Activated naive CD4-positive, alpha-beta T cell treated with anti-CD3 and anti-CD28 coated beads, Interleukin-2, amount 50 U/mL, for 72 hours (primary cell): Measurements from ENCODE around the gene TMC2. TPM values are rescaled to one million over a fixed set of nuclear protein-coding genes. Genes with fewer than 3 reads are reported as not detected.

Experiments
- ATAC-seq, 2 donors: fragments of 150-1000 bp; cut with Tn5 transposase; 2 replicates each; pipeline ENCODE4 v1.10.0; 2021; ENCODE audit warnings: mild to moderate bottlenecking in 2 of 2, moderate library complexity in 2 of 2
- DNase-seq, 2 donors: peaks; one replicate each; pipeline ENCODE4 v3.0.0; 2021 to 2022; ENCODE audit warnings: low spot score in 2 of 2
- H3K27ac Mint-ChIP-seq, 2 donors: one replicate each; pipeline ENCODE4 v1.8.0; 2022; ENCODE audit warnings: mild to moderate bottlenecking in 2 of 2, mixed read lengths in 2 of 2
- H3K36me3 Mint-ChIP-seq, 2 donors: one replicate each; pipeline ENCODE4 v1.8.0; 2022; ENCODE audit warnings: mixed read lengths in 2 of 2
- H3K9me3 Mint-ChIP-seq, 2 donors: one replicate each; pipeline ENCODE4 v1.8.0; 2022; ENCODE audit warnings: mixed read lengths in 2 of 2
- total RNA-seq, 2 donors: library from RNA; stranded (reverse); gene quantifications; one replicate each; pipeline ENCODE4 v1.2.3, GENCODE V29; 2022

Gene TMC2
- total RNA-seq, 2 donors from 2014 or later = not detected

GRCh38 chr20:2545594-2545993 is 9.2 kb downstream of the TMC2 start:
- Mint-ChIP-seq H3K27ac (peak overlapping the region in 1 of 2 donors; percentile 19), H3K9me3 (no peaks in the 10 kb centered on the region), H3K36me3 (no peaks in the 10 kb centered on the region)
- ATAC-seq = no peak
- no peak for DNase-seq

- Mint-ChIP-seq H3K36me3 (peaks cover 4 to 6% of the 10 kb centered on the region in 2 donors), H3K27ac (no peak overlapping the region), H3K9me3 (no peaks in the 10 kb centered on the region)
- ATAC-seq (no peak), DNase-seq (no peak)
These were observed 21.7 kb downstream of the TMC2 start for GRCh38 chr20:2557873-2558580.

DNA sequence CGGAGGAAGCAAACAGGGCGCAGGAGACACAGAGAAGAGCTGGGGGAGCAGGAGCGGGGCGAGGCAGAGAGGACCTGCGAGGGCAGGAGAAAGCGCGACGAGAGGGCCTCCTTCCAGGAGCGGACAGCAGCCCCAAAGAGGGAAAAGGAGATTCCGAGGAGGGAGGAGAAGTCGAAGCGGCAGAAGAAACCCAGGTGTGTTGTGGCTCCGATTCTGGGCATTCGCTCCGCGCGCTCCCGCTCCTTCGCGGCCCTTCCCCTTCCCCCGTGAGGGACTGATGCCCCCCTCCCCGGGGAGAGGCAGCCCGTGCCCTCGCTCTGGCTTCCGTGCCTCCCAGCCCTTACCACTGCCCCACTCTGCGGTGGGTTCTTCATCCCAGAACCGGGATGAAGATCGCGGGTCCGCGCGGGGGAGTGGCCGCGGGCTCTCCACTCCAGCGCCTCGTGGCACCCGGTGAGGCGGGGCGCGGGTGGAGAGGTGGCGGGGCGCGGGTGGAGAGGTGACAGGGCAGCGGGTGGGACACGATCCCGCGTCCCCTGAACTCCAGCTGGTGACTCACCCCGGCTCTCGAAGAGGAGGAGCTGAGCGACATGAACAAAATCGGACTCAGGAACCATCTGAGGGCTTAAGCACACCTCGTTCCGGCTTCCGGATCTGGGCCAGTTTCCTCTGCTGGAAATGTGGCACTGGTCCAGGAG is 22.4 kb downstream of the TMC2 start:
- Mint-ChIP-seq H3K9me3 (no peaks in the 10 kb centered on the region), H3K36me3 (peaks cover 4 to 6% of the 10 kb centered on the region in 2 donors), H3K27ac (no peak overlapping the region)
- DNase-seq = no peak
- no peak for ATAC-seq

DNA sequence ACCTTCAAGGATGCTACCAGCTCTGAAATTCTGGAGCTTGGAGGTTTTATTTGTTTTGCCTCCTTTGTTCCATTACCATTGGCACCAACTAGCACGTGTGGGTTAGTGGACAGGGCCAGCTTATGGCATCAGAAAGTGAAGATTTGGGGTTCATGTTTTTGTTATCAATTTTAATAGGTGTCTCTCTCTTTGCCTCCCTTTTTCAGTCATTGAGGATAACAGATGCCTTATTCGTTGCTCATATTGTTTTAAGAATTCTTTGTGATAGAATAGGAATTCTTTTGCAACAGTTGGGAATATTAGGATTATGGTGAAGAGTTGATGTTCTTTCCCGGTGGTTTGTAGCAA is 22.9 kb downstream of the TMC2 start:
- H3K36me3 Mint-ChIP-seq = peaks cover 4 to 6% of the 10 kb centered on the region in 2 donors
- ATAC-seq (no peak), DNase-seq (no peak)
- no peak overlapping the region for H3K27ac Mint-ChIP-seq
- no peaks in the 10 kb centered on the region for H3K9me3 Mint-ChIP-seq

DNA sequence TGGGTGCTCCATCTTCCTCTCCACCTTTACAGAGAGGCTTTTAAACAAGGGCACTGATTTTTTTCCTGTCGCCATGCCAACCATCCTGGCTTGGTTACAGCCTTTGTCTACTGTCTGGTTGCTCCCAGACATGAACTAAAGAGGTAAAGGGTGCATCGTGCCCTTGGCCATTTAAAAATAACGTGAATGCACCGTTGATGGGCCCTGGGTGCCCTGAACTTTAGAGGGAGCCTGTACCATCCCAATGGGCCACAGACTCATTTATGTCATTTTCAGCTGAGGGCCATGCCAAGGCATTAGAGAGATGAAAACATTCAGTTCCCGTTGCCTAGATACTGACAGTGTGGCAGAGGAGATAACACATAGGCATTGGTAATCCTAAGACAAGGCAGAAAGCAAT is 23.3 kb downstream of the TMC2 start:
- DNase-seq = no peak
- peaks cover 4 to 6% of the 10 kb centered on the region in 2 donors for H3K36me3 Mint-ChIP-seq
- no peak for ATAC-seq

DNA sequence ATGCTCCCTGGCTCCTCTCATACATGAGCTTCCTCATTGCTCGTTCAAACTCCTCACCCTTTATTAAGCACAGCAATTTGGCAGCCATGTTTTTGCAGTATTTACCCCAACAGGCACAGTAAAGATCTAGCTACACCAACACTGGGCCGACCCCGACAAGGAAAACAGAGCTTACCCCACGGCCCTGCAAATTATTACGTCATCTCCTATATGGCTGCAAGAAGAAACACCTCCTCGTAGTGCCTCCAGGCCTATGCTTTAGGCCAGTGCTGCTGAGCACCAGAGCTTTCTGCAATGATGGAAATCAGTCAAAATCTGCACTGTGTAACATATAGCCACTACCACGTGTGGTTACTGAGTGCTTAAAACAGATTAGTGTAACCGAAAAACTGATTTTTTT is 26.7 kb downstream of the TMC2 start:
- Mint-ChIP-seq H3K27ac (no peak overlapping the region), H3K36me3 (peaks cover under 1 to 4% of the 10 kb centered on the region in 2 donors), H3K9me3 (no peaks in the 10 kb centered on the region)
- no peak for DNase-seq
- ATAC-seq = no peak

More for the DNA sequence above, 23.3 kb downstream of the TMC2 start:
- H3K9me3 Mint-ChIP-seq = no peaks in the 10 kb centered on the region
- no peak overlapping the region for H3K27ac Mint-ChIP-seq

DNA sequence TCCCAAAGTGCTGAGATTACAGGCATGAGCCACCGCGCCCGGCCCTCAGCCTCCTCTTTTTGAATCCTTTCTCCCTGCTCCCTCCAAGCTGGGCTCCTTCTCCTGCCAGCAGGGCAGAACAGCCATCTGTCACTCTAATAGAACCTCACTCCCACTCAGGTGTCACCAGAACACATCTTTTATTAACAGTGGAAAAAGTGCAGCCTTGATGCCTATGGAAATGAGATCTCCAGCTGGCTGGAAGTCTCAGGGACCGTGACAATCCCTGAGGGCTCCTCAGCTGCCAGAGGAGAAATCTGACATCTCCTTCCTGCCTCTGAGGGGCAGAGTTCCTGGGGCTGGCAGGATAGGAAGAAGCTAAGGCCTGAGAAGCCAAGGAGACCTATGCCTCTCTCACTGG is 28.0 kb downstream of the TMC2 start:
- no peak overlapping the region for H3K27ac Mint-ChIP-seq
- H3K36me3 Mint-ChIP-seq = peaks cover 0 to 4% of the 10 kb centered on the region in 2 donors
- DNase-seq (no peak), ATAC-seq (no peak)
- H3K9me3 Mint-ChIP-seq = no peaks in the 10 kb centered on the region

- ATAC-seq (no peak), DNase-seq (no peak)
- no peaks in the 10 kb centered on the region for H3K36me3 Mint-ChIP-seq
- no peak overlapping the region for H3K27ac Mint-ChIP-seq
- H3K9me3 Mint-ChIP-seq = no peaks in the 10 kb centered on the region
These were observed 39.3 kb downstream of the TMC2 start for GRCh38 chr20:2575682-2576081.

DNA sequence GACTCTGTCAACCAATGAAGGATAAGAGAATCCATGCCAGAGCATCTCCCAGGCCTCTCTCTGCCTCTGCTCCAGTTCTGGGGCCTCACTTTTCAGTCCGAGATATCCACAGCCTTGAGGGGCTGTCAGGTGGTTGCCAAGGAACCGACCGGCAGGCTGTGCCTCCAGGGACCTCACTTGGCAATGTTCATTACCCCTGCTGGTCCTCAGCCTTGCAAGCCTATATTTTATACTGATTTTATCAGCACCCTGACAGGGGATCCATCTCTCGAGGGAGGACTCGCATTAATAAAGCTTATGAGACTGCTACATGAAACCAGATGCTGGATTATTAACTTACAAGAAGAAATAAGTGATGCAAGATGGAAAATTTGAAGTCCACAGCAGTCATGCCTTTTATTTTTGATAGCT is 39.9 kb downstream of the TMC2 start:
- no peak for ATAC-seq
- H3K36me3 Mint-ChIP-seq = no peaks in the 10 kb centered on the region
- DNase-seq = no peak
- no peak overlapping the region for H3K27ac Mint-ChIP-seq
- no peaks in the 10 kb centered on the region for H3K9me3 Mint-ChIP-seq

DNA sequence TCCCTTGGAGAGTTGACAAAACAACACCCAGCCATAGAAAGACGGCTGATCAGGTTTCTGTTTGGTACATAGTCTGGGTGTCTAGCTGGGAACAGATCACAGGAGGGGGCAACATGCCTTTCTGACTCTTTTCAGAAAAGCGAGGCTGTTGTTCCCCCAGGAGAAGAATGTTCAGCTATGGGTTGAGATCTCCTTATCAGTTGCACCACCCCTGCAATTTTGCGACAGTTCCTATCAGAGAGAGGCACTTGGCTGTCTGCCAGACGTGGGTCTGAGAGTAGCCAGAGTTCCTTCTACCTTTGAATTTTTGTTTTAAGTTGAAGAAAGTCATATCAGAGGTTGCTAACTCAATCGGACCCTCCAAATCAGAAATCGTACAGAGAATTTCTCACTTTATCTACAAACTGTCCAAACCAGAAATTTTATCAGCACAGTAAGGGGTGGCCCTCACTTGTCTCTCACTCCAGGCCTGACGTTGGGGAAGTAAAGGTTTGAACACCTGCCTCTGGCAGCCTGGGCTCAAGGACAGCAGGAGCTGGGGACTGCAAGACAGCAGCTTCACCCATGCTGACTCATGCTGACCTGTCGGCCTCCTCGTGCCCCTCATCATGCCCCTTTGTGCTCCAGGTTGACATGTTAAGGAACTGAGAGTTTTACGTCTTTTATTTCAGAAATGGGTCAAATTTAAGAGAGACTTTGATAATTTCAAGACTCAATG is 42.3 kb downstream of the TMC2 start:
- no peak overlapping the region for H3K27ac Mint-ChIP-seq
- no peaks in the 10 kb centered on the region for H3K9me3 Mint-ChIP-seq
- no peaks in the 10 kb centered on the region for H3K36me3 Mint-ChIP-seq
- ATAC-seq = no peak
- DNase-seq = no peak

DNA sequence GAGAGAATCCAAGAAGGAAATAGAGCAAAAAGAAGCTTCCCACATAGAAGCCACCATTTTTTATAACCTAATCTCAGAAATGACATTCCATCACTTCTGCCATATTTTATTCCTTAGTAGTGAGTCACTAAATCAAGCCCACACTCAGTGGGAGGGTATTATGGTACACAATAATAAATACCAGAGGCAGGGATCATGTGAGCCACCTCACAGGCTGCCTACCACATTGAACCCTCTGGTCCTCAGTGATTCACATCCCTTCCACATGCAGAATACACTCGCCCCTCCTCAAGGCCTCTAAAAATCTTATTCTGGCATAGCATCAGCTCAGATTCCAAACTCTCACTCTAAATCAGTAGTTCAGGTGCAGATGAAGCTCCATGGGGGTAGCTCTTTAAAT is 49.4 kb downstream of the TMC2 start:
- ATAC-seq (no peak), DNase-seq (no peak)
- Mint-ChIP-seq H3K9me3 (no peaks in the 10 kb centered on the region), H3K27ac (no peak overlapping the region), H3K36me3 (no peaks in the 10 kb centered on the region)

GRCh38 chr20:2593756-2594155 is 57.4 kb downstream of the TMC2 start:
- no peaks in the 10 kb centered on the region for H3K9me3 Mint-ChIP-seq
- DNase-seq = no peak

DNA sequence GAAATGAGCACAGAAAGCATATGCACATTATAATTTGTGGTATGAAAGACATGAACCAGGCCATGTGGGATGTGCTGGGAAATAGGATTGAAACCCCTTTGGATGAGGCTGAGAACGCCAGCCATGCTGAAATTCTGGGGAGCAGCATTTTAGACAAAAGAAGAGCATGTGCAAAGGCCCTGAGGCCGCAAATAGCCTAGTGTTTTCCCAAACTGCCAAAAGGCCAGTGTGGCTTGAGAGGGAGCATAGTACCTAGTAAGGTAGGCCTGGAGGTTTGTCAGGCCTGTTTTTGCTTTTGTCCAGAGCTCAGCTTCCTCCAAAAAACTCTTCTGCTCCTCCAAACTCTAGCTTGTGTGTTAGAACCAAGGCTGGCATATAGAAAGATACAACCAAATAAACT is 58.7 kb downstream of the TMC2 start:
- DNase-seq (no peak), ATAC-seq (no peak)
- Mint-ChIP-seq H3K27ac (no peak overlapping the region), H3K36me3 (no peaks in the 10 kb centered on the region), H3K9me3 (no peaks in the 10 kb centered on the region)

More at GRCh38 chr20:2593756-2594155, 57.4 kb downstream of the TMC2 start:
- Mint-ChIP-seq H3K36me3 (no peaks in the 10 kb centered on the region), H3K27ac (no peak overlapping the region)
- no peak for ATAC-seq

- Mint-ChIP-seq H3K36me3 (no peaks in the 10 kb centered on the region), H3K27ac (peak overlapping the region in 1 of 2 donors; percentile 53)
- no peak for ATAC-seq
These were observed 60.4 kb downstream of the TMC2 start for GRCh38 chr20:2596673-2597279.

GRCh38 chr20:2599288-2600006 is 63.1 kb downstream of the TMC2 start:
- DNase-seq (no peak), ATAC-seq (no peak)
- Mint-ChIP-seq H3K36me3 (no peaks in the 10 kb centered on the region), H3K27ac (peak overlapping the region in 1 of 2 donors; percentile 16), H3K9me3 (no peaks in the 10 kb centered on the region)

More at GRCh38 chr20:2596673-2597279, 60.4 kb downstream of the TMC2 start:
- no peaks in the 10 kb centered on the region for H3K9me3 Mint-ChIP-seq
- no peak for DNase-seq

GRCh38 chr20:2602046-2602735 is 65.8 kb downstream of the TMC2 start:
- no peak for ATAC-seq
- DNase-seq = no peak
- H3K36me3 Mint-ChIP-seq = peaks cover 3% of the 10 kb centered on the region in 2 donors
- no peak overlapping the region for H3K27ac Mint-ChIP-seq
- peaks cover 2 to 3% of the 10 kb centered on the region in 2 donors for H3K9me3 Mint-ChIP-seq
